A673 (cell line): ENCODE measurements around the gene COX5A. TPM values are rescaled to one million over a fixed set of nuclear protein-coding genes. Genes with fewer than 3 reads are reported as not detected.
"Not testable (repeated sequence)": the region's sequence is repeated elsewhere in the genome, so short reads cannot be mapped to it uniquely, and the experiment has no call there.

Experiments used
- BruUV-seq: library from RNA; stranded (reverse); fragments of 400-500 nt; replicated peaks from 2 replicates; lab custom pipeline; 2021; lab: Mats Ljungman, UMichigan
- CTCF ChIA-PET: fragments of 300-600 bp; sonication (Branson Sonifier 250); formaldehyde crosslinking; loops from one replicate; lab custom pipeline; 2022; ENCODE audit warnings: antibody characterized with exemption; lab: Charles Lee
- POLR2A ChIA-PET: fragments of 300-600 bp; sonication (Branson Sonifier 250); formaldehyde crosslinking; loops from one replicate; lab custom pipeline; 2022; ENCODE audit warnings: antibody characterized with exemption; ENCODE audit not compliant: low non-redundant PET; lab: Charles Lee
- DNase-seq: peaks from one replicate; pipeline ENCODE4 v3.0.0-alpha.2; 2015; ENCODE audit warnings: low spot score
- H3K27ac ChIP-seq: fragments of 200-600 bp; sonication (generic); 2 replicates; pipeline ENCODE4 v1.5.1; 2016; ENCODE audit warnings: mixed run types, low read depth, mild to moderate bottlenecking, mixed read lengths, antibody characterized with exemption, low read length; ENCODE audit not compliant: poor library complexity, severe bottlenecking
- H3K27me3 ChIP-seq: fragments of 200-600 bp; sonication (generic); replicated peaks from 2 replicates; pipeline ENCODE4 v1.6.1; 2017; ENCODE audit warnings: mixed run types, low read depth, mild to moderate bottlenecking, mixed read lengths, antibody characterized with exemption, low read length; ENCODE audit not compliant: insufficient read depth, poor library complexity
- H3K36me3 ChIP-seq: fragments of 200-600 bp; sonication (generic); 2 replicates; pipeline ENCODE4 v1.6.1; 2016; ENCODE audit warnings: mixed run types, mild to moderate bottlenecking, mixed read lengths, antibody characterized with exemption, low read length; ENCODE audit not compliant: insufficient read depth, poor library complexity, severe bottlenecking
- H3K4me1 ChIP-seq: fragments of 200-600 bp; sonication (generic); 2 replicates; pipeline ENCODE4 v1.6.1; 2017; ENCODE audit warnings: mixed run types, mild to moderate bottlenecking, mixed read lengths, antibody characterized with exemption, low read length; ENCODE audit not compliant: insufficient read depth, poor library complexity, severe bottlenecking
- H3K4me3 ChIP-seq: fragments of 200-600 bp; sonication (generic); 2 replicates; pipeline ENCODE4 v1.5.1; 2016; ENCODE audit warnings: low read depth, mixed run types, mild to moderate bottlenecking, mixed read lengths, low read length; ENCODE audit not compliant: poor library complexity, severe bottlenecking
- H3K9me3 ChIP-seq: fragments of 200-600 bp; sonication (generic); 2 replicates; pipeline ENCODE4 v1.6.1; 2016; ENCODE audit warnings: mixed run types, low read depth, mild to moderate bottlenecking, mixed read lengths, antibody characterized with exemption, low read length; ENCODE audit not compliant: poor library complexity, severe bottlenecking
- EZH2 ChIP-seq: fragments of 200-600 bp; sonication (generic); IDR thresholded peaks from 2 replicates; pipeline ENCODE4 v1.6.1; 2017; ENCODE audit warnings: borderline replicate concordance, low read depth, mild to moderate bottlenecking, mixed read lengths, antibody characterized with exemption, low read length; ENCODE audit not compliant: poor library complexity, severe bottlenecking
- intact Hi-C: fragments of 100-400 bp; cut with micrococcal nuclease; formaldehyde crosslinking; loops from one replicate; pipeline ENCODE4 v1.10.0; 2022; ENCODE audit not compliant: unreplicated experiment
- total RNA-seq: library from RNA; stranded (reverse); gene quantifications from 2 replicates; pipeline ENCODE4 v1.2.3, GENCODE V29; 2021
- TF ChIP-seq, protein P1 (sequence below): fragments of 300-800, 200-600 bp; sonication (generic); conservative IDR thresholded peaks from 2 replicates; pipeline ENCODE4 v1.5.1; 2017; ENCODE audit warnings: low read depth, mild to moderate bottlenecking, antibody characterized with exemption, low read length, moderate library complexity, mixed read lengths

The COX5A gene
- total RNA-seq, 1 experiment from 2014 or later: 354 TPM

DNA sequence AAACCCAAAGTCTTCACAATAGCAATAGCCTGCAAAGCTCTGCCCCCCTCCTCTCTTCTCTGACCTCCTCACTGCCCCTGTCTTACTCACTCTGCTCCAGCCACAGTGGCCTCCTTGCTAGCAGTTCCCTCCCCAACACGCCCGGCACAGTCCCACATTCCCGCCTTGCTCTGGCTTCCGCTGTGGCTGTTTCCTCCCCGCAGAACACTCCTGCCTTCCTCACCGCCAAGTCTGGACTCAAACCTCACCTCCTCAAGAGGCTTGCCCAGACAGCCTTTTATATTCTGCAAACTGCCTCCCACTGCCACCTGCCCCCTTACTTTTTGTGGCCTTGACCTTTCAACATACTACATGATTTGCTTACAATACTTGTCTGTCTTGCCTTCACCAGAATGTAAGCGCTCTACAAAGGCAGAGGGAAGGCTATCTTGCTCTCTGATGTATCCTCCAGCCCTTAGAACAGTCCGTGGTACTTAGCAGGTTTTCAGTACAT is 48.4 kb downstream of the COX5A start:
- Histone ChIP-seq H3K36me3 (peaks cover 18% of the 10 kb centered on the region), H3K4me3 (peak overlapping the region; percentile 62), H3K4me1 (no peaks in the 10 kb centered on the region), H3K27ac (peak overlapping the region; percentile 81), H3K9me3 (no peaks in the 10 kb centered on the region), H3K27me3 (no peaks in the 10 kb centered on the region)
- intact Hi-C loops: no loop called here
- ChIA-PET CTCF (interaction anchor here (1.0 kb wide), 1 partner anchor 119 kb away, joined by 3 read pairs; no protein-coding TSS in a partner anchor), POLR2A (no interaction called here)
- TF ChIP-seq, protein P1, sequence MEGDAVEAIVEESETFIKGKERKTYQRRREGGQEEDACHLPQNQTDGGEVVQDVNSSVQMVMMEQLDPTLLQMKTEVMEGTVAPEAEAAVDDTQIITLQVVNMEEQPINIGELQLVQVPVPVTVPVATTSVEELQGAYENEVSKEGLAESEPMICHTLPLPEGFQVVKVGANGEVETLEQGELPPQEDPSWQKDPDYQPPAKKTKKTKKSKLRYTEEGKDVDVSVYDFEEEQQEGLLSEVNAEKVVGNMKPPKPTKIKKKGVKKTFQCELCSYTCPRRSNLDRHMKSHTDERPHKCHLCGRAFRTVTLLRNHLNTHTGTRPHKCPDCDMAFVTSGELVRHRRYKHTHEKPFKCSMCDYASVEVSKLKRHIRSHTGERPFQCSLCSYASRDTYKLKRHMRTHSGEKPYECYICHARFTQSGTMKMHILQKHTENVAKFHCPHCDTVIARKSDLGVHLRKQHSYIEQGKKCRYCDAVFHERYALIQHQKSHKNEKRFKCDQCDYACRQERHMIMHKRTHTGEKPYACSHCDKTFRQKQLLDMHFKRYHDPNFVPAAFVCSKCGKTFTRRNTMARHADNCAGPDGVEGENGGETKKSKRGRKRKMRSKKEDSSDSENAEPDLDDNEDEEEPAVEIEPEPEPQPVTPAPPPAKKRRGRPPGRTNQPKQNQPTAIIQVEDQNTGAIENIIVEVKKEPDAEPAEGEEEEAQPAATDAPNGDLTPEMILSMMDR: no peak
- TF ChIP-seq EZH2: no peak
- BruUV-seq: TSS peak; percentile 22
- DNase-seq: no peak

DNA sequence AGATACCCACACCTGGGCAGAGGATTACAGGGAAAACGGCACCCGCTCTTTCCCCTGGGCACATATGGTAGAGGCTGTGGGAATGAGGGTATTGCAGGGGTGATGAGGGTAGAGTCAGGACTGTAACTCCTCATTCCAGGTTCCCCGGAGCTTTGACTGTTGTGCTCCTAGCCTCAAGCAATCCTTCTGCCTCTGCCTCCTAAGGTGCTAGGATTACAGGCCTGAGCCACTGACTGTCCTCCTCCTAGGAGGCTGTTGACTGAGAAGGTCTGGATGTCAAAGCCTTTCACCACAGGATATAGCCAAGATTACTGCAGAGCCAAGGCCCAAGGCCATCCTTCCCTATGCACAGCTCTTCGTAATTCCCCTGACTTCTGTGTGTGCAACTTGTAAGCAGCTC is 49.2 kb downstream of the COX5A start:
- H3K4me3 ChIP-seq: no peak overlapping the region
- CTCF ChIA-PET: interaction anchor here (0.5 kb wide), 1 partner anchor 30 kb away, joined by 8 read pairs; no protein-coding TSS in a partner anchor
- no TSS peak for BruUV-seq

DNA sequence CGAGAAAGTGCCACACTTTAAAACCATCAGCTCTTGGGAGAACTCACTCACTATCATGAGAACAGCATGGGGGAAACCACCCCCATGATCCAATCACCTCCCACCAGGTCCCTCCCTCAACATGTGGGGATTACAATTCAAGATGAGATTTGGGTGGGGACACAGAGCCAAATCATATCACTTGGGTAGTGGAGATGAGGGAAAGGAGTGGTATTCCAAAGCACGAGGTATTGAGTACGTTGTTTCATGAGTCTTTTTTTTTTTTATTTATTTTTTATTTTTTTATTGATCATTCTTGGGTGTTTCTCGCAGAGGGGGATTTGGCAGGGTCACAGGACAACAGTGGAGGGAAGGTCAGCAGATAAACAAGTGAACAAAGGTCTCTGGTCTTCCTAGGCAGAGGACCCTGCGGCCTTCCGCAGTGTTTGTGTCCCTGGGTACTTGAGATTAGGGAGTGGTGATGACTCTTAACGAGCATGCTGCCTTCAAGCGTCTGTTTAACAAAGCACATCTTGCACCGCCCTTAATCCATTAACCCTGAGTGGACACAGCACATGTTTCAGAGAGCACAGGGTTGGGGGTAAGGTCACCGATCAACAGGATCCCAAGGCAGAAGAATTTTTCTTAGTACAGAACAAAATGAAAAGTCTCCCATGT is 50.2 kb downstream of the COX5A start:
- DNase-seq, H3K27me3 ChIP-seq, CTCF ChIA-PET, H3K4me1 ChIP-seq, intact Hi-C loops, BruUV-seq, H3K9me3 ChIP-seq, H3K27ac ChIP-seq, H3K4me3 ChIP-seq: not testable (repeated sequence)
- POLR2A ChIA-PET: interaction anchor here (0.6 kb wide), 1 partner anchor 14 kb away, joined by 3 read pairs; no protein-coding TSS in a partner anchor
- H3K36me3 ChIP-seq: peaks cover 16% of the 10 kb centered on the region

More for the DNA sequence above, 49.2 kb downstream of the COX5A start:
- no peaks in the 10 kb centered on the region for H3K27me3 ChIP-seq
- intact Hi-C loops: no loop called here
- POLR2A ChIA-PET: interaction anchor here (0.6 kb wide), 1 partner anchor 15 kb away, joined by 3 read pairs; no protein-coding TSS in a partner anchor
- H3K36me3 ChIP-seq: peaks cover 18% of the 10 kb centered on the region
- TF ChIP-seq, protein P1: no peak
- TF ChIP-seq EZH2: no peak
- no peak overlapping the region for H3K27ac ChIP-seq
- no peak for DNase-seq
- H3K4me1 ChIP-seq: no peaks in the 10 kb centered on the region
- no peaks in the 10 kb centered on the region for H3K9me3 ChIP-seq
